Pancreas (tissue), 10 donors: ENCODE measurements around the gene NFKBIL1. TPM values are rescaled to one million over a fixed set of nuclear protein-coding genes. Genes with fewer than 3 reads are reported as not detected.

Source experiments
- ATAC-seq, 4 donors: fragments of 200-7000 bp; cut with Tn5 transposase; one replicate each; pipeline versions ENCODE4 v1.8.0 to v1.9.1; 2020; ENCODE audit warnings: mild to moderate bottlenecking in 4 of 4, moderate library complexity in 4 of 4
- DNase-seq, 6 donors: peaks; one replicate each; pipeline ENCODE4 v3.0.0-alpha.2; 2020
- FAIRE-seq: peaks from 2 replicates; lab custom pipeline; 2012; peaks lifted over from hg19 to GRCh38; lab: Jason Lieb, UNC
- H3K27ac ChIP-seq, 4 donors: fragments of 200-600 bp; sonication (generic); 1 replicate in 3 of 4; 2 replicates in 1 of 4; pipeline versions ENCODE4 v1.5.0 to v1.8.0; 2020
- H3K27me3 ChIP-seq, 4 donors: fragments of 200-600 bp; one replicate each; pipeline ENCODE4 v1.8.0; 2021
- H3K36me3 ChIP-seq, 3 donors: fragments of 200-600 bp; sonication (generic) in 1 of 3; one replicate each; pipeline versions ENCODE4 v1.5.0 to v1.8.0; 2020 to 2021
- H3K4me1 ChIP-seq, 3 donors: fragments of 200-600 bp; one replicate each; pipeline ENCODE4 v1.8.0; 2021
- H3K4me3 ChIP-seq, 4 donors: fragments of 200-600 bp; sonication (generic) in 2 of 4; one replicate each; pipeline versions ENCODE4 v1.5.0 to v1.8.0; 2020 to 2021
- H3K9me3 ChIP-seq, 4 donors: fragments of 200-600 bp; one replicate each; pipeline ENCODE4 v1.8.0; 2021
- WGBS, 2 donors: extraction: QIAGEN DNeasy Blood & Tissue Kit; methylation state at CpG; one replicate each; pipeline ENCODE4 v1.1.7; 2013; 5-methylcytosine and 5-hydroxymethylcytosine counted together
- intact Hi-C, 3 donors: fragments of 100-400 bp; cut with DNase I; formaldehyde crosslinking; loops; one replicate each; pipeline versions ENCODE4 v1.11.1 to v1.14.2; 2022
- polyA plus RNA-seq, 2 donors: library from polyadenylated mRNA; stranded (reverse); fragments of 200-250 nt; gene quantifications; one replicate each; pipeline ENCODE4 v1.2.3, GENCODE V29; 2013
- total RNA-seq, 6 donors: library from RNA; stranded (reverse); fragmentation: NEBNext Ultra II Directional in 4 of 6; extraction: Animal tissue kit (Norgen Biotek cat#: 25700) in 4 of 6; gene quantifications; one replicate each; pipeline versions ENCODE4 v1.2.1 to v1.2.4, GENCODE V29; 2021 to 2023
- TF ChIP-seq, protein P1 (sequence below), 4 donors: fragments of 200-600 bp; sonication (generic) in 3 of 4; IDR thresholded peaks; one replicate each; pipeline versions ENCODE4 v1.5.0 to v1.8.0; 2021; ENCODE audit warnings: antibody characterized with exemption in 4 of 4
- donor health status: healthy with polysubstance abuse.
- donor health status: DM: no; HTN: no; CAD: no; lungs with moderate emphysema.
- donor health status: DM: no; HTN: no; CAD: no.
- donor health status: control.
- donor health status: control.
- donor health status: Bipolar disorder and iron deficiency.
- donor health status: DM: yes; HTN: yes; CAD: no.
- donor health status: DM: no; HTN: no; CAD: no.
- donor health status: DM: no; HTN: no; CAD: no.
- donor health status: DM: yes; HTN: yes; CAD: no.

NFKBIL1 gene
- total and polyA plus RNA-seq, 8 donors = 12.1 to 46.0 (median 21.5) TPM

GRCh38 chr6:31540640-31541039, 6.8 kb upstream of the NFKBIL1 start:
- H3K9me3 ChIP-seq = no peaks in the 10 kb centered on the region
- no peak for ATAC-seq
- FAIRE-seq = no peak
- H3K4me1 ChIP-seq = peaks cover 22 to 32% (median 22%) of the 10 kb centered on the region in 3 donors
- TF ChIP-seq, protein P1, sequence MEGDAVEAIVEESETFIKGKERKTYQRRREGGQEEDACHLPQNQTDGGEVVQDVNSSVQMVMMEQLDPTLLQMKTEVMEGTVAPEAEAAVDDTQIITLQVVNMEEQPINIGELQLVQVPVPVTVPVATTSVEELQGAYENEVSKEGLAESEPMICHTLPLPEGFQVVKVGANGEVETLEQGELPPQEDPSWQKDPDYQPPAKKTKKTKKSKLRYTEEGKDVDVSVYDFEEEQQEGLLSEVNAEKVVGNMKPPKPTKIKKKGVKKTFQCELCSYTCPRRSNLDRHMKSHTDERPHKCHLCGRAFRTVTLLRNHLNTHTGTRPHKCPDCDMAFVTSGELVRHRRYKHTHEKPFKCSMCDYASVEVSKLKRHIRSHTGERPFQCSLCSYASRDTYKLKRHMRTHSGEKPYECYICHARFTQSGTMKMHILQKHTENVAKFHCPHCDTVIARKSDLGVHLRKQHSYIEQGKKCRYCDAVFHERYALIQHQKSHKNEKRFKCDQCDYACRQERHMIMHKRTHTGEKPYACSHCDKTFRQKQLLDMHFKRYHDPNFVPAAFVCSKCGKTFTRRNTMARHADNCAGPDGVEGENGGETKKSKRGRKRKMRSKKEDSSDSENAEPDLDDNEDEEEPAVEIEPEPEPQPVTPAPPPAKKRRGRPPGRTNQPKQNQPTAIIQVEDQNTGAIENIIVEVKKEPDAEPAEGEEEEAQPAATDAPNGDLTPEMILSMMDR (IDR thresholded peaks at IDR 0.05) = no peak
- intact Hi-C loops = no loop called here
- no peak for DNase-seq
- H3K27ac ChIP-seq = peak overlapping the region in 2 of 4 donors; percentile 93 to 96
- H3K36me3 ChIP-seq = peaks cover 7 to 37% (median 25%) of the 10 kb centered on the region in 3 donors
- peak overlapping the region; percentile 51 to 67 (median 59) for H3K4me3 ChIP-seq
- no peaks in the 10 kb centered on the region for H3K27me3 ChIP-seq
- WGBS, 2 donors = 6 to 8% methylated on average over 4 of the region's 4 CpGs

DNA sequence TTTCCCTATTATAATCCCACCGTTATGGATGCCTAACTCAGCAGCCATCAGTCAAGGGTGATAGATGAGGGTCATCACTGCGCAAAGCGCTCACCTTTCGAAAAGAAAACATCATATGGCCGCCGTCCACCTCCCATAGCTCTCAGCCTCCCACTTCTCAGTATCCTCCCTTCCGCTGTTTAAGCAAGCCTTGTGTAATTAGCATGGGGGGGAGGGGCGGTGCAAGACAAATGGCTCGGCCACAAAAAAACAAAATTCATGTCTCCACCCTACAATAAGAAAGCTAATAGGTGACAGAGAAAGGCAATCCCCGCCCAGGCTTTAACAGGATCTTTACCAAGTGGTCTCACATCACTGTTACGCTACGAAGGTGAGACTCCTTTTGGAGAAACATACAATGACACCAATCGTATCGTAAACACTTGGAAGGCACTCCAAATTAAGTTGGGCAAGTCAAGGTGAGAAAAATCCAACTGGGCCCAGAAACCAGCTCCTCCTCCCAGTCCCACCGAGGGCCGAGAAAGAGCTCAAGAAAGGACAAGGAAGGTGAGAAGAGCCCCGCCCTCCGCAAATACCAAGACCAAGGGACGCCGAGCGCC, 6.2 kb upstream of the NFKBIL1 start:
- Histone ChIP-seq H3K9me3 (no peaks in the 10 kb centered on the region), H3K27ac (peak overlapping the region; percentile 78 to 96 (median 92)), H3K27me3 (no peaks in the 10 kb centered on the region), H3K4me1 (peaks cover 22 to 32% (median 22%) of the 10 kb centered on the region in 3 donors), H3K4me3 (peak overlapping the region; percentile 51 to 67 (median 59)), H3K36me3 (peaks cover 5 to 32% (median 20%) of the 10 kb centered on the region in 3 donors)
- DNase-seq (peak in 3 of 6 donors; percentile 36 to 53 (median 43)), FAIRE-seq (no peak), ATAC-seq (peak in 3 of 4 donors; percentile 24 to 49 (median 37))
- WGBS, 2 donors = 0 to 1% methylated on average over 21 of the region's 21 CpGs
- TF ChIP-seq, protein P1 (IDR thresholded peaks at IDR 0.05) = no peak
- intact Hi-C loops = no loop called here

- Histone ChIP-seq H3K27me3 (no peaks in the 10 kb centered on the region), H3K4me1 (peaks cover 22 to 32% (median 22%) of the 10 kb centered on the region in 3 donors), H3K4me3 (peak within 1 kb of the TSS; percentile 51 to 67 (median 59)), H3K36me3 (peaks cover 4 to 25% (median 12%) of the 10 kb centered on the region in 3 donors), H3K9me3 (no peaks in the 10 kb centered on the region), H3K27ac (peak within 1 kb of the TSS; percentile 78 to 96 (median 92))
- ATAC-seq (peak; percentile 85 to 94 (median 89)), DNase-seq (peak; percentile 93 to 98 (median 96)), FAIRE-seq (no peak)
- intact Hi-C loops = no loop called here
- TF ChIP-seq, protein P1 (IDR thresholded peaks at IDR 0.05) = no peak
- WGBS, 2 donors = 0% methylated on average over 43 of the region's 43 CpGs
Measured at GRCh38 chr6:31541658-31542521, 5.5 kb upstream of the NFKBIL1 start, which contains the start of gene DDX39B. TSS of gene DDX39B (minus strand) at chr6:31542003. CDS start at chr6:31540532, 1,471 bp downstream.

DNA sequence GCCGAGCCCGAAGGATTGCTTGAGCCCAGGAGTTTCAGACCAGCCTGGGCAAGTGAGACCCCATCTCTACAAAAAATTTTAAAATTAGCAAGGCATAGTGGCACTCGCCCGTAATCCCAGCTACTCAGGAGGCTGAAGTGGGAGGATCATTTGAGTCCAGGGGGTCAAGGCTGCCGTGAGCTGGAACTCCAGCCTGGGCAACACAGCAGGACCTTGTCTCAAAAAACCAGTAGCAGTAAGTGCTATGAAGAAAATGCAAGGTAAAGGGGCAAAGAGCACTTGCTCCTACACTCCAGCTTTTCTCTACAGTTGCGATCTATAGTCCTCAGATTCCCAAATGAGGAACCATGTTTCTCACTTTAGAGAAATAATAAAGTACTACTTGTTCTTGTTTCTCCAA, 3.8 kb upstream of the NFKBIL1 start:
- H3K27me3 ChIP-seq = no peaks in the 10 kb centered on the region
- intact Hi-C loops = no loop called here
- DNase-seq (no peak), ATAC-seq (no peak), FAIRE-seq (no peak)
- no peak overlapping the region for H3K4me3 ChIP-seq
- TF ChIP-seq, protein P1 (IDR thresholded peaks at IDR 0.05) = no peak
- peaks cover 23 to 35% (median 31%) of the 10 kb centered on the region in 3 donors for H3K4me1 ChIP-seq
- WGBS, 2 donors = 92% methylated on average over 6 of the region's 6 CpGs
- H3K9me3 ChIP-seq = no peaks in the 10 kb centered on the region
- peaks cover 0 to 7% (median 5%) of the 10 kb centered on the region in 3 donors for H3K36me3 ChIP-seq
- no peak overlapping the region for H3K27ac ChIP-seq
